ENCODE measurements around the gene THAP5.
"Not testable (repeated sequence)": the region's sequence is repeated elsewhere in the genome, so short reads cannot be mapped to it uniquely, and the experiment has no call there.

THAP5 gene

DNA sequence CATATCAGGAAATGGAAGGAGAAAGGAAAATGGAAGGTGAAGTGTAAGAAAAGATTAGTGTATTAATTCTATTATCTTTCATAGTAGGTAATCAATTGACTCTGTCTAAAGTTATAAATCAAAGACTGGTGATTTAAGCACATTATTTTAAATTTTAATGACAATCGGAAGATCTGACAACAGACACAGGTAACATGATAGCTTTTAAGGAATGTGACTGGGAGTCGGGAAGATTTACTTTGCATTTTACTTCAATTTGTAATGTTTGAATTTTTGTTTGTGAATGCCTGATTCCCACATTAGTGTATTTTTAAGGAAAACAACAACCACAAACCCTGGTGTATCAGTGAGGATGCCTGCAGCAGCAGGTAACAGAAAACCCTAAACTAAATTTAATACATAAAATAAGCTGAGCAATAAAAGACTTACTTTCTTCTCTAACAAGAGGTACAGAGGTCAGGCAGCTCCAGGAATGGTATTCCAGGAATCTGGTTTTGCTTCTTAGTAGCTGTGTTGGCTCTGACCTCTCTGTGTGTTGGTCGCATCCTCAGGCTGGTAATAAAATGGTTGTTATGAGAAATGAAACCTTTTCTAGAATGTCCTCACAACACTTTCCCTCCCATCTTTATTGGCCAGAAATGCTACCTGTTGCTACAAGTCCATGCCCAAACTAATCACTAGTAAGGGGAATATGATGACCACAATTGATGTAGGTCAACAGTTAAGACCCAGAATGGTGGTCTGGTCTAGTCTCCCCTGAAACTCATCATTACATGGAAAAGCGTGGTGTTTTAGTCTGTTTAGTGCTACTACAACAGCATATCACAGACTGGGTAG, 12.4 kb upstream of the THAP5 start:
- no peak for DNase-seq

- no peak for DNase-seq
Observed at GRCh38 chr7:108580298-108580697, 10.8 kb upstream of the THAP5 start.

DNA sequence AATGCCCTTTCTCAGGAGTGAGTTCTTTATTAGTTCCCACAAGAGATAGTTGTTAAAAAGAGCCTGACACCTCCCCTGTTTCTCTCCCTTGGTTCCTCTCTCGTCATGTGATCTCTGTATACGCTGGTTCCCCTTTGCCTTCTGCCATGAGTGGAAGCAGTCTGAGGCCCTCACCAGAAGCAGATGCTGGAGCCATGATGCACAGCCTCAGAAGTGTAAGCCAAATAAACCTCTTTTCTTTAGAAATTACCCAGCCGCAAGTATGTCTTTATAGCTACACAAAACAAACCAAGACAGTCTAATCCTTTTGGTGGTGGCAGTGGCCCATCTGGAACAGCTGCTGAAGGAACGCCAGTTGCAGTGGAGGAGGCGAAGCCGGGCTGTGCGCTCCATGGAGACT, 9.4 kb upstream of the THAP5 start:
- DNase-seq, result no peak

- no peak for DNase-seq
Observed at GRCh38 chr7:108576116-108576515, 6.6 kb upstream of the THAP5 start.

DNA sequence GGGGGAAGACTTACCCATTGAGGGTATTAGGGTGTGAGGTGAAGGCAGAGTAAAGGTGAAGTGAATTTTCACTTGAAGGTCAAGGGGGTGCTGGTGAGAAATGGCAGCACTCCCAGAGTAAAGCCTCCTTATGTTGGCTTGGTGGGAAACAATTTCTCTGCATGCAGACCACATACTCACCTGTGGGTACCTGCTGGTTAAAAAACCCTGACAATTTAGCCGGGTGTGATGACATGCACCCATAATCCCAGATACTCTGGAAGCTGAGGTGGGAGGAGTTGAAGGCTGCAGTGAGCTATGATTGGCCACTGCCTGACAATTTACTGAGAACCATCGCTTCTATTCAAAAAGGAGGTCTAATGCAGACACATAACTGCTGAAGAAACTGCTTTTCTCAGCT, 5.7 kb upstream of the THAP5 start:
- DNase-seq, result no peak

DNA sequence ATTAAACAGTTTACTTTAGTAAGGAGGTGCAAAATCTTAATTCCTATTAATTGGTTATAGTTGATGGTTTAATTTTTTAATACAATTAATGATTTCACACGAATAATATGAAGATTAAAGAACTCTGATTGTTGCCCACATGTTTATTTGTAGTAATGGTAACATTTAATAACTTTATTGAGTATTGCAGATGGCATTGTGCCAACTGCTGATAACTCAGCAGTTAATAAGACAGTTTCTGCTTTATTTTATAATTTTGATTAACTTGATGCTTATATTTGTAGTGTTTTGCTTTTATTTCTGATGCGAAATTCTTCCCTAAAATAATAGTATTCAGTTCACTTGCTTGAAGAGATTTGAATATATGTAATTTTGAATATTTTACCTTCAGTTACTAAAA, 3.0 kb upstream of the THAP5 start:
- DNase-seq, result no peak

DNA sequence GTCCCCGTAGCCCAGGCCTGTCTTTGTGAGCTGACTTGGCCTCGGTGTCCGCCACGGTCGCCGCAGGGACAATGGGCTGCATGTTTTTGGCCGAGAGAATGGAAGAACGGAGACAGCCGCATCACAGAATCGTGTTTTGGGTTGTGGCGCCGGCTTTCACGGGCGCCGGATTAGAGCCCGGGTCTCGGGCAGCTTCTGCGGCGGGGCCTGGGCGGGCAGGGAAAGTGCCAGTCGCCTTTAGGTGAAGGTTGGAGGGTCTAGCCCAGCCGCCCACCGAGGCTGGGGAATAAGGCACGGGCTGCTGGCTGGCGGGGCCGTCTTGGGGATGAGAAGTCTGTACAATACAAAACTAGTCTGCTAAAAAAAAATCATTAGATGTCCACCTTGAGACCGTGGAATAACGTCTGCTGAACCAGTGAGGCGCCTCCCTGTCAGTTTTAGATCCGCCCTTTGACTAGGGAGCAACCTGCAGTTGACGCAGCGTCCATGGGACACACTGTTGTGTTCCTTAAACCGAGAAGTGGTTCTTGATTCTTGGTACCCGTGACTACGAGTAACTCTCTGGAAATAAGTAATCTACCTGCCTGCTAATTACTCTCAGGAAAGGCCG, 745 bp upstream of the THAP5 start:
- DNase-seq, result no peak

GRCh38 chr7:108568801-108569380, 615 bp downstream of the THAP5 start:
- DNase-seq, result no peak

GRCh38 chr7:108565987-108566386, 3.5 kb downstream of the THAP5 start:
- no peak for DNase-seq

DNA sequence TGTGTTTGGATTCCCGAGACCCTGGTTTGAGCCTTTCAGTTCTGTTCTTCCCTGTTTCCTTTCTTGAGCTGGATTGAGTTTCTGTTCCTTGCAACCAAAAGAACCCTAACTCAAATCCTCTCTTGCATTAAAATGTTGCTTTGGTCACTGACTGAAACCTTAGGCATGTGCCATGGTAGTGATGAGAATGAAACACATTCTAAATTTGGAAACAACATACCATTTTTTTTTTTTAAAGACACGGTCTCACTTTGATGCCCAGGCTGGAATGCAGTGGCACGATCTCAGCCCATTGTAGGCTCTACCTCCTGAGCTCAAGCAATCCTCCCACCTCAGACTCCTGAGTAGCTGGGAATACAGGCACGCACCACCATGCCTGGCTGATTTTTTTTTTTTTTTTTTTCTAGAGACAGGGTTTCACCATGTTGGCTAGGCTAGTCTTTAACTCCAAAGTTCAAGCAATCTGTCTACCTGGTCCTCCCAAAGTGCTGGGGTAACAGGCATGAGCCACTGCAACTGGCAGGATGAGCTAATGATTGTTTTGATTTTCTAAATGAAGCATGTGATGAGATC, 8.4 kb downstream of the THAP5 start:
- DNase-seq, result no peak

DNA sequence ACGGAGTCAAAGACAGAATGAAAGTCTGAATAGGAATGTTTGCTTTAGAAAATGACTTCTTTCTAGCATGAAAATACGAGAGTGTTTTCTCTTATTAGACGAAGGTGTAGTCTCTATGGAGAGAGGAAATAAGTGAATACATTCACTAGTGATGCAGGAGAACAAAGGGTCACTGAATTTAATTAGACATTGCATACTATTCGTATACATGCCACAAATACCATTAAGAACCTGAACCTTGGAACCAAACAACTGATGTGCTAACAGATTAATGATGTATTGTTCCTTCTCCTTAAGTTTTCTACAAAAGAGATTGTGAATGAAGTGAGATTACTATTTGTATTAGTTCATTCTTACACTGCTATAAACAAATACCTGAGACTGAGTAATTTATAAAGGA, 10.3 kb downstream of the THAP5 start:
- DNase-seq, result no peak

GRCh38 chr7:108557617-108558016, 11.9 kb downstream of the THAP5 start:
- no peak for DNase-seq

DNA sequence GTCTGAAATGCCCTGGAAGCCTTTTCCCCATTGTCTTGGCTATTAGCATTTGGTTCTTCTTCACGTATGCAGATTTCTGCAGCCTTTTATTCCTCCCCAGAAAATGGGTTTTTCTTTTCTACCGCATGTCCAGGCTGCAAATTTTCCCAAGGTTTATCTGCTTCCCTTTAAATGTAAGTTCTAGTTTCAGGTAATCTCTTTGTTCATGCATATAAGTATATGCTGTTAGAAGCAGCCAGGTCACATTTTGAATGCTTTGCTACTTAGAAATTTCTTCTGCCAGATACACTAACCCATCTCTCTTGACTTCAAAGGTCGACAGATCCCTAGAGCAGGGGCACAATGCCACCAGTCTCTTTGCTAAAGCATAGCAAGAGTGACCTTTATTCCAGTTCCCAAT, 12.3 kb downstream of the THAP5 start:
- DNase-seq, result no peak

DNA sequence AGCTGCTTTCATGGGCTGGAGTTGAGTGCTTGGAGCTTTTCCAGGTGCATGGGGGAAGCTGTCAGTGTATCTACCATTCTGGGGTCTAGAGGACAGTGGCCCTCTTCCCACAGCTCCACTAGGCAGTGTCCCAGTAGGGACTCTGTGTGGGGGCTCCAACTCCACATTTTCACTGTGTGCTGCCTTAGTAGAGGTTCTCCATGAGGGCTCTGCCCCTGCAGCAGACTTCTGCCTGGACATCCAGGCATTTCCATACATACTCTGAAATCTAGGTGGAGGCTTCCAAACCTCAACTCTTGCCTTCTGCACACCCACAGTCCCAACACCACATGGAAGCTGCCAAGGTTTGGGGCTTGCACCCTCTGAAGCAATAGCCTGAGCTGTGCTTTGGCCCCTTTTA, 12.8 kb downstream of the THAP5 start:
- DNase-seq, result not testable (repeated sequence)

DNA sequence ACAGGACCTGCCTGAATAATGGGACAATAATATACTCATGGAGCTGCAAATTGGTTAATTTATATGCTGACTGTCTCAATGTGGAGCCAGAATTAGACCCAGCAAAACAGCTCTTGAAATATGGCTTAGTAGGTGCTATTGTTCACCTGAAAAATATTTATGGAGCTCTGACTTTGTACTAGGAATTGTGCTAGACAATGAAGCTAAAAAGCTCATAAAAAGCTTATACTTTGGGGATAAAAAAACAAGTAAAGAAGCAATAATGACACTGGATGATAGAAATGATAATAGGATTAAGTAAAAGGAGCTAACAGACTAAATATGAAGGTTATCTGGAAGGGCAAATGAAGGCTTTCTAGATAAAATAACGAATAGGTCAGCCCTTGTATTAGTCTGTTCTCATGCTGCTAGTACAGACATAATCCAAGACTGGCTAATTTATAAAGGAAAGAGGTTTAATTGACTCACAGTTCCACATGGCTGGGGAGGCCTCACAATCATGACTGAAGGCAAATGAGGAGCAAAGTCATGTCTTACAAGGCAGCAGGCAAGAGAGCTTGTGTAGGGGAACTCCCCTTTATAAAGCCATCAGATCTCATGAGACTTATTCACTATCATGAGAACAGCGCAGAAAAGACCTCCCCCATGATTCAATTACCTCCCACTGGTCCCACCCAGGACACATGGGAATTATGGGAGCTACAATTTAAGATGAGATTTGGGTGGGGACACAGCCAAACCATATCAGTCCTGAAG, 21.2 kb downstream of the THAP5 start:
- DNase-seq, result not testable (repeated sequence)

- DNase-seq, result no peak
Observed at GRCh38 chr7:108541478-108541877, 28.0 kb downstream of the THAP5 start.

DNA sequence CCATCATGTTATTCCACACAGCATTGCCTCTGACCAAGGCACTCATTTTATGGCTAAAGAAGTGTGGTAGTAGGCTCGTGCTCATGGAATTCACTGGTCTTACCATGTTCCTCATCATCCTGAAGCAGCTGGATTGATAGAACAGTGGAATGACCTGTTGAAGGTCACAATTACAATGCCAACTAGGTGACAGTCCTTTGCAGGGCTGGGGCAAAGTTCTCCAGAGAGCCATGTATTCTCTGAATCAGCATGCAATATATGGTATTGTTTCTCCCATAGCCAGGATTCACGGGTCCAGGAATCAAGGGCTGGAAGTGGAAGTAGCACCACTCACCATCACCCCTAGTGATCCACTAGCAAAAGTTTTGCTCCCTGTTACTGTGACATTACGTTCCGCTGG, 30.8 kb downstream of the THAP5 start:
- DNase-seq, result not testable (repeated sequence)

GRCh38 chr7:108538236-108538635, 31.3 kb downstream of the THAP5 start:
- not testable (repeated sequence) for DNase-seq

GRCh38 chr7:108537229-108537628, 32.3 kb downstream of the THAP5 start:
- no peak for DNase-seq

DNA sequence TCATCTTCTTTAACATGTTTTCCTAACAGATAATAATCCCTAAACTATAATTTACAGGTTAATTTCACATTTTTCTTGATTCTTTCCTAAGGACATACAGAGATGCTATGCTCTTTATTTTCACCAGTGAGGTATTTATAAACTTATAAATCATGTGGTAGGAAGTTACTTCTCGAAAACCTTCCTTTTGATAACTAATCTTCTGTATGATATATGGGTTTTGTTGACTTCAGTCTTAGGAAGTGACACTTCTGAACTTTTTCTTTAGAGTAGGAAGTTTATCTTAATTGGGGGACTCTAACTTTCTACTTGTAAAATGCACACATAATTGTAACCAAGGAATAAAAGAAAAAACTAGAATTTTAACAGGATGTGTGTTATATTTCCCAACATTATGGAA, 33.8 kb downstream of the THAP5 start:
- DNase-seq, result no peak

GRCh38 chr7:108535257-108535656, 34.2 kb downstream of the THAP5 start:
- no peak for DNase-seq

DNA sequence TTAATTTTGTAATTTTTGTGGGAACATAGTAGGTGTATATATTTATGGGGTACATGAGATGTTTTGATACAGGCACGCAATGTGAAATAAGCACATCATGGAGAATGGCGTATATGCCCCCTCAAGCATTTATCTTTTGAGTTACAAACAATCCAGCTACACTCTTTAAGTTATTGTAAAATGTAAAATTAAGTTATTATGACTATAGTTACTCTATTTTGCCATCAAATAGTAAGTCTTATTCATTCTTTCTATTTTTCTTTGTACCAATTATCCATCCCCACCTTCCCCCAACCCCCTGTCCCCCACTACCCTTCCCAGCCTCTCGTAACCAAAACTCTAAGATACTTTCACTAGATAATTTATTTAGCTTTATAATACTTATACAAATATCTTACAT, 35.8 kb downstream of the THAP5 start:
- no peak for DNase-seq

GRCh38 chr7:108529341-108529740, 40.2 kb downstream of the THAP5 start:
- no peak for DNase-seq

Data from 8988T (cell line).